Rectal smooth muscle tissue (tissue), 1 donor: ENCODE measurements around the gene TERT.
"Not testable (repeated sequence)": the region's sequence is repeated elsewhere in the genome, so short reads cannot be mapped to it uniquely, and the experiment has no call there.

Experiments used
- H3K27ac ChIP-seq: one replicate; pipeline ENCODE4 v1.7.0; 2013; ENCODE audit warnings: low read depth, low read length, inconsistent platforms
- H3K27me3 ChIP-seq: one replicate; pipeline ENCODE4 v1.7.0; 2013; ENCODE audit warnings: low read length; ENCODE audit not compliant: control insufficient read depth, insufficient read depth
- H3K36me3 ChIP-seq: one replicate; pipeline ENCODE4 v1.7.0; 2013; ENCODE audit warnings: low read length; ENCODE audit not compliant: control insufficient read depth, insufficient read depth
- H3K4me1 ChIP-seq: one replicate; pipeline ENCODE4 v1.7.0; 2013; ENCODE audit warnings: low read length; ENCODE audit not compliant: control insufficient read depth, insufficient read depth
- H3K4me3 ChIP-seq: one replicate; pipeline ENCODE4 v1.7.0; 2013; ENCODE audit warnings: low read length
- H3K9ac ChIP-seq: one replicate; pipeline ENCODE4 v1.7.0; 2013; ENCODE audit warnings: low read length

Gene TERT

DNA sequence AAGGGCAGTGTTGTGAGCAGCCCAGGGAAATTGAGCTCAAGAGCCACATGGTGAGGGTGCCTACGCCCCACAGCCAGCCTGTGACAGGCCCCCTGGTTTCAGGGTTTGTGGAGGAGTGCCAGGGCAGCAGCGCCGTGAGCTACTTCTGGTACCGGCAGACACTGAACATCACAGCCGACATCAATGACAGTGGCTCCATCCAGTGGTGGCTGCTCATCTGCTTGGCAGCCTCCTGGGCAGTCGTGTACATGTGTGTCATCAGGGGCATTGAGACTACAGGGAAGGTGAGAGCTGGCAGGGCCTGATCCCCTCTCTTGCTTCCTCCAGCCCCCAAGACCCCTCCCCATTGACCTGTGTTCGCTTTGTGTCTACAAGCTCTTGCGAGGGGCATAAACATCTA is 59.5 kb downstream of the TERT start:
- no peak overlapping the region for H3K4me3 ChIP-seq
- H3K27me3 ChIP-seq, result peaks cover 2% of the 10 kb centered on the region
- no peak overlapping the region for H3K9ac ChIP-seq
- no peak overlapping the region for H3K27ac ChIP-seq
- H3K36me3 ChIP-seq, result no peaks in the 10 kb centered on the region
- no peaks in the 10 kb centered on the region for H3K4me1 ChIP-seq

- no peaks in the 10 kb centered on the region for H3K36me3 ChIP-seq
- no peak overlapping the region for H3K27ac ChIP-seq
- H3K4me1 ChIP-seq, result no peaks in the 10 kb centered on the region
- H3K9ac ChIP-seq, result no peak overlapping the region
- no peak overlapping the region for H3K4me3 ChIP-seq
- H3K27me3 ChIP-seq, result peaks cover 8% of the 10 kb centered on the region
Observed at GRCh38 chr5:1232780-1233179, 62.1 kb downstream of the TERT start.

- Histone ChIP-seq H3K27ac (no peak overlapping the region), H3K27me3 (peaks cover 8% of the 10 kb centered on the region), H3K4me3 (no peak overlapping the region), H3K9ac (no peak overlapping the region), H3K36me3 (no peaks in the 10 kb centered on the region), H3K4me1 (no peaks in the 10 kb centered on the region)
Observed at GRCh38 chr5:1231354-1231905, 63.4 kb downstream of the TERT start.

DNA sequence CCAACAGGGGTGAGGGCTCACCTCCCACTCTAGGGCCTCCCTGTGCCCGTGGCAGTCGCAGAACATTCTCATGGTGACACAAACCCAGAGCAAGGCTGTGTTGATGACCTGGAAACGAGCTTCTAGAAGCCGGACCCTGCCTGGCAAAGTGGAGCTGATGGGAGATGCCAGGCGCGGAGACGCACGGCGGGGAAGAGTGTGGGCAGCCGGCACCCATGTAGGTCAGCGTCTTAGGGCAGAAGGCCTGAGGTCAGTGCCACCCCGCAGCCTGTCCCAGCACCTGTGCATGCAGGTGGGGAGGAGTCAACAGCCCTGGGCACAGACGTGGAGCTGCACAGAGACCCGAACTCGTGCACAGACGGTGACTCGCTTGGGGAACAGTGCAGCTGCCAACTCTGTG is 64.3 kb downstream of the TERT start:
- no peak overlapping the region for H3K4me3 ChIP-seq
- peaks cover 8% of the 10 kb centered on the region for H3K27me3 ChIP-seq
- H3K9ac ChIP-seq, result no peak overlapping the region
- no peaks in the 10 kb centered on the region for H3K4me1 ChIP-seq
- no peaks in the 10 kb centered on the region for H3K36me3 ChIP-seq
- H3K27ac ChIP-seq, result no peak overlapping the region

DNA sequence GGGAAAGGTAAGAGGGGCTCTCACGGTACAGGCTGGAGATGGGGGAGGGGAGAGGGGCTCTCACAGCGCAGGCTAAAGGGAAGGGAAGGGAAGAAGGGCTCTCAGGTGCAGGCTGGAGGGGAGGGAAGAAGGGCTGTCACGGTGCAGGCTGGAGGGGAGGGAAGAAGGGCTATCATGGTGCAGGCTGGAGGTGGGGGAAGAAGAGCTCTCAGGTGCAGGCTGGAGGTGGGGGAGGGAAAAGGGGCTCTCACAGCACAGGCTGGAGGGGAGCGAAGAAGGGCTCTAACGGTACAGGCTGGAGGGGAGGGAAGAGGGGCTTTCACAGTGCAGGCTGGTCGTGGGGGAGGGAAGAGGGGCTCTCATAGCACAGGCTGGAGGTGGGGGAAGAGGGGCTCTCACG is 65.0 kb downstream of the TERT start:
- peaks cover 8% of the 10 kb centered on the region for H3K27me3 ChIP-seq
- H3K36me3 ChIP-seq, result no peaks in the 10 kb centered on the region
- H3K9ac ChIP-seq, result no peak overlapping the region
- no peak overlapping the region for H3K27ac ChIP-seq
- no peaks in the 10 kb centered on the region for H3K4me1 ChIP-seq
- no peak overlapping the region for H3K4me3 ChIP-seq

- H3K4me1 ChIP-seq, H3K9ac ChIP-seq, H3K27ac ChIP-seq, H3K36me3 ChIP-seq, H3K27me3 ChIP-seq, H3K4me3 ChIP-seq: not testable (repeated sequence)
Observed at GRCh38 chr5:1229023-1229422, 65.8 kb downstream of the TERT start.

DNA sequence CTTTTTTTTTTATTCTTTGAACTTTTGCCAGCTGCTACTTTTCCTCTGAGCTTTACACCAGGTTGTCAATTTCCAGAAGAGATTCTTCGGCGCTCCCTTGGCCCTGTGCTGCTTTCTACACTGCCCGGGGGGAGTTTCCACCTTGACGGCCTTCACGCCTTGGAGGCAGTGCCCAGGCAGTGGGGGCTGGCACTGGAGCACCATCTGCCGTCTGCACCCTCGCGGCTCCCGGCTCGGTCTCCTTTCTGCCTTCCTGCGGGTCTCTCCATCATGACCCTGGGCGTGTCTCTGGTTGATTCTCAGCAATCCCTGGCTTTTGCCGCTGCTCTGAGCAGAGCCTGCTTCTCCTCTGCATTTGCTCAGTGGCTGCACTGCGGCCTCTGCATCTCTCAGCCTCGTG is 66.7 kb downstream of the TERT start:
- peaks cover 8% of the 10 kb centered on the region for H3K27me3 ChIP-seq
- no peak overlapping the region for H3K9ac ChIP-seq
- H3K27ac ChIP-seq, result no peak overlapping the region
- no peaks in the 10 kb centered on the region for H3K36me3 ChIP-seq
- no peaks in the 10 kb centered on the region for H3K4me1 ChIP-seq
- no peak overlapping the region for H3K4me3 ChIP-seq

GRCh38 chr5:1227667-1228066 is 67.2 kb downstream of the TERT start:
- no peaks in the 10 kb centered on the region for H3K4me1 ChIP-seq
- no peaks in the 10 kb centered on the region for H3K36me3 ChIP-seq
- H3K27me3 ChIP-seq, result peaks cover 8% of the 10 kb centered on the region
- H3K4me3 ChIP-seq, result no peak overlapping the region
- H3K9ac ChIP-seq, result no peak overlapping the region
- no peak overlapping the region for H3K27ac ChIP-seq

GRCh38 chr5:1226839-1227581 is 67.9 kb downstream of the TERT start:
- Histone ChIP-seq H3K9ac (no peak overlapping the region), H3K27ac (no peak overlapping the region), H3K4me1 (no peaks in the 10 kb centered on the region), H3K4me3 (no peak overlapping the region), H3K36me3 (no peaks in the 10 kb centered on the region), H3K27me3 (peaks cover 8% of the 10 kb centered on the region)

- Histone ChIP-seq H3K4me1 (no peaks in the 10 kb centered on the region), H3K4me3 (no peak overlapping the region), H3K27ac (no peak overlapping the region), H3K27me3 (peaks cover 8% of the 10 kb centered on the region), H3K9ac (no peak overlapping the region), H3K36me3 (no peaks in the 10 kb centered on the region)
Observed at GRCh38 chr5:1226231-1226630, 68.6 kb downstream of the TERT start.

DNA sequence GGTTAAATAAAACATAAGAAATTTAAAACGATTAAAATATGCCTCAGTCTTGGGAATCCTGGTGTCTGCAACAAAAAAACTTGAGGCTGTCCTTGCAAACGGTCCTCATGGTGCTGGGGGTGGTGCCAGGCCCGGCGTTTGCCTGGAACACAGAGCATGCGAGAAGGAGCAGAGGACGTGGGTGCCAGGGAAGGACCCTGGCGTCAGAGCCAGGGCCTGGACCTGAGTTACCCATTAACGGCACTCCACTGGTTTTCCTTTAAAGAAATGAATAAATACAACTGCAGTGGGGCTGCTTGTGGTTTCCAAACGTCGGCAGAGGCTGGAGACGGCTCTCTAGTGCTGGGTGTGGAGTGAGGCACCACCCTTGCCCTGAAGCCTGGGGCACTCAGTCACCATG is 69.8 kb downstream of the TERT start, which contains the start of gene SLC6A18:
Gene SLC6A18 (plus strand): TSS at position 301 of the 400 bp plus-strand sequence. CDS start 97 bp downstream, at position 398.
- no peak within 1 kb of the TSS for H3K9ac ChIP-seq
- H3K27ac ChIP-seq, result no peak within 1 kb of the TSS
- peaks cover 7% of the 10 kb centered on the region for H3K27me3 ChIP-seq
- H3K4me1 ChIP-seq, result no peaks in the 10 kb centered on the region
- no peaks in the 10 kb centered on the region for H3K36me3 ChIP-seq
- H3K4me3 ChIP-seq, result no peak within 1 kb of the TSS

GRCh38 chr5:1224631-1225030 is 70.2 kb downstream of the TERT start:
- Histone ChIP-seq H3K4me3 (no peak overlapping the region), H3K27ac (no peak overlapping the region), H3K4me1 (no peaks in the 10 kb centered on the region), H3K36me3 (no peaks in the 10 kb centered on the region), H3K27me3 (peaks cover 7% of the 10 kb centered on the region), H3K9ac (no peak overlapping the region)

GRCh38 chr5:1223278-1223670 is 71.6 kb downstream of the TERT start:
- Histone ChIP-seq H3K4me1 (no peaks in the 10 kb centered on the region), H3K27me3 (peaks cover under 1% of the 10 kb centered on the region), H3K9ac (no peak overlapping the region), H3K27ac (no peak overlapping the region), H3K36me3 (no peaks in the 10 kb centered on the region), H3K4me3 (no peak overlapping the region)
